Ammon's horn (tissue), 1 donor: Measurements from ENCODE around the gene KCNA4.
A peak's percentile ranks its signal among the peaks of the same experiment; 100 is the strongest.
"Not testable (repeated sequence)": the region's sequence is repeated elsewhere in the genome, so short reads cannot be mapped to it uniquely, and the experiment has no call there.

ENCODE experiments used
- DNase-seq: peaks from one replicate; pipeline ENCODE4 v3.0.0-alpha.2; 2016; ENCODE audit warnings: low spot score

KCNA4 gene

DNA sequence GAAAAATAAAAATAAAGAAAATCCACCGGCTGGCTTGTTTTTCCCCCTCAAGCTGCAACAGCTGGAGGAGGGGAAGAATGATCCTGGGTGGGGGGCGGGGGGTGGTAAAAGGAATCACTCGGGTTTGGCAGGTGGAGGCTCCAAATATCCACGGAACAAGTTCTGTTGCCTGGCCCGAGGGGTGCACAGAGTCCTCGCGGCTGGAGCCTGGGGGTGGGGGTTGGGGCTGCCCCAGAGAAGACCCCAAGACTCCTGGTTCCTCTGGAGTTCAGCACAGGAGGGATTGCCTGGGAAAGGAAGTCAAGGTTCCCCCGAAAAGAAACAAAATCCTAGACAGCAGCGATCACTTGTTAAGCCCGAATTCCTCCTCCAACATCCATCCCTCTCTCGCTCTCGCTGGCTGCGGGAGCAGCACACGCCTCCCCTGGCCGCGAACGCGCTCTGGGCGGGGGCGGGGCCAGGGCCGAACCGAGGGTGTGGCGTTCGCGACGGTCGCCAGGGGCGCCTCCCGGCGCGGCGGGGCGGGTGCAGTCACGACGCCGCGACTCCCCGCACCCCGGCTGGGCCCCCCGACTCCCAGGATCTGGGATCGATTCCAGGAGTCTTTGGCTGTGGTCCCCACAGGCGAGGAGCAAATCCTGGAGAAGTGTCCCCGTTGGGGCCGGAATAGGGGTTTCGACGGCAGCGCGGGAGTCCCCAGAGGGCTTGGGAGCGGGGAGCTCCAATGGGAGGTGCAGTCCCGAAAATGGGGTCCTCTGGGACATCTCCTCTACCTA, at the start of gene KCNA4:
KCNA4 (minus strand) TSS at position 443 of the 776 bp plus-strand sequence. CDS start 4,352 bp downstream, outside the sequence.
- peak; percentile 43 for DNase-seq

DNA sequence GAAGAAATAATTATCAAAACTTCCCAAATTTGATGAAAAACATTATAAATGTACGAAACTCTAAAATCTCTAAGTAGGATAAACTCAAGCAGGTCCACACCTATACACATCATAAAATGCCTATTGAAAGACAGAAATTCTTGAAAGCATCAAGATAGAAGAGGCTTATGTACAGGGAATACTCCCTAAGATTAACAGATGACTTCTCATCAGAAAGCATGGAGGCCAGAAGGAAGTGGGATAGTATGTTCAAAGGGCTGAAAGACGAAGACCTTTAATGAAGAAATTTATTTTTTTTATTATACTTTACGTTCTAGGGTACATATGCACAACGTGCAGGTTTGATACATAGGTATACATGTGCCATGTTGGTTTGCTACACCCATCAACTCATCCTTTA, 45.3 kb upstream of the KCNA4 start:
- no peak for DNase-seq

DNA sequence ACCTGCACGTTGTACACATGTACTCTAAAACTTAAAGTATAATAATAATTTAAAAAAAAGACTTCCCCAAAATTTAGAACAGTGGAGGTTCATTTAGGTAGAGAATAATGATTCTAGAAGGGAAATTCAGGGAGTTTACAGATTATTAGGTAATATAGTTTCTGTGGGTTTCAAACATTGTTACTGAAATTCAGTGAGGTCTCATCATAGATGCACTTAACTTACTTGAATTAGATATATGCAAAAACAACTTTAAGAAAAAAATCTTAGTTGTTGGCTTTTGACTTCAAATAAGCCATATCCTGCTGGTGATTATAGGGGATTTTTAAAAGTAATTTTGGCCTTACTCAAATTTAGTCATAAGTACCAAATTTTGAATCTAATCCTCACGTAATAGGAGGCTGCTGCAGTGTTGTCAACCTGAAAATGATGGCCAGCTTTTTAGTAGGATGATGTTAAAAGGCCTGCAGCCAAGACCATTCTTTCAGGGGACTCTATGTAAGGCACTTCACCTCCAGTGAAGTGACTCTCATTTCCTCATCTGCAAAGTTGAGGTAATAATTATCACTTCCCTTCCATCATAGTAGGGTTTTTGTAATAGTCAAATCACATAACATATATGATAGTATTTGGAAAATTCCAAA, 42.5 kb upstream of the KCNA4 start:
- DNase-seq, result no peak

DNA sequence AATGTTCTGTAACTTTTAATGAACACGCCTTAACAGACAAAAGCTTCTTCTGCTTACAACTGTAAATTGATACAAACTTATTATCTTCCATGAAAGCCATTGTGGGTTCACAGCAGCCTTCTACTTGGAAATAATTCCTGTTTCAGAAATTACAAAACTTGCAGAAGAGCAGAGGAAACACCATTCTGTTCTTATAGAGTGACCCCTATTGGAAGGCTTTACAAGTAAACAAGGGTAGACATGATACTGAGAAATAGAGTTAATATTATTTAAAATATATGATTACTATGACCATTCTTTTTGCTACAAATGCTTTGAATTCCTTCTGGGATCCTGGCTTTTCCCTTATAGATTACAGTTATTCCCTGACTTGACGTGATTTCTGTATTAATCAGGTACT, 32.4 kb upstream of the KCNA4 start:
- no peak for DNase-seq

DNA sequence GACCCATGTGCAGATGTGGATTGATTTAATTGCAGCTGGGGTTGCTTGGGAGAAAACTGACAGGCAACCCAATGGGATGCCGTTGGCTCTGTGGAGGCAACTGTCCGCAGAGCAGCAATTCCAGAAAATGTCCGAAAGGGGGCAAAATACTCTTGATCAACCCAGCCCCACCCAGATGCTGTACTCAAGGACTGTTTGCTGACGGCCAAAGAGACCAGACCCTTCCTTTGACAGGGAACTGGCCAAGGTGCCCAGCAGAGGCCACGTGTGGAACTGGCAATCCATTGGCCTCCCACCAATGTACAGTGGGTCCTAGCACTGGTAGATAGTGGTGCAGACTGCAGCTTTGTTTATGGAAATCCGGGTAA, 29.7 kb upstream of the KCNA4 start:
- no peak for DNase-seq

DNA sequence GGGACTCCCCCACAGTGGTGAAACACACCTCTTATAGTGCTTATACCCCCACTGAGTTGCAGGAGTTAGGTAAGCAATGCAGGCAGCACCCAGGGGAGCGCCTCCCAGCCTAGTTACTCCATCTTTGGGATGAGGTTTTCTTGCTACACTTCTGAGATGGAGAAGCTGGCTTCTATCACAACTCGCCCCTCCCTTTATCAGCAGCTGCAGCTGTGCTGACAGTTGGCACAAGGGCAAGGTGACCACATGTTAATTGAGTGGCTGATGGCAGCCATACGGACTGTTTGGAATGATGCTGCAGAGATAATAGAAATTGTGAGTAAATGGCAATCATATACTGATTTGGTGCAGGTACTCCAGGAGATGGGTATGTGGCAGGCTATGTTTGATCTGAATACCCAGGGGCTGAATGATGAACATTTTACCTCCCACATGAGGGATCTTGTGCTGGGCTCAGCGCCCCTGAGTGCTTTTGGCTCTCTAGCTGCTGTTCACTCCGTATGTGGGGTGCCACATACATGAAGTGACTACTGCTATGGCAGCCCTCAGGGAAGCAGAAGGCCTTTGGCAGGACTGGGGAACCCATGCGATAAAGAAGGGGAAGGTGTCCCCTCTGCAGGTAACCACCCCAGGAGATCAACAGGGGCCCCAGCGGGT, 29.2 kb upstream of the KCNA4 start:
- DNase-seq, result no peak

DNA sequence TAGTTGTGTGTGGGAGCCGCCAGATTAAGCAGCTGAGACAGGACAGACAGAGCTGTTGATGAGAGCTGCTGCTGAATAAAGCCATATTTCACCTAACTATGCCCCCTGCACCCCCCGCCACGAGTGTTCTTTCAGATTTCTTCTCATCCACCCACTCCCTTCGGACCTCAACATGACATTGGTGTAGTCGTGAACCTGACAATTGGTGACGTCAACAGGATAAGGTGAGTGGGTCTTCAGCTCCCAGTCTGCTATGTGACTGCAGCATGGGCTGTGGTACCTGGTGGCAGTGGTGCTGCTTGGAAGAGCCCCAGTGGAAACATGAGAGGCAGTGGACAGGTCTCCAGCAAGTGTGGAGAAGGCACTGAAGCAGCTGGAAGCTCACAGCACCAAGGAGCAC, 28.3 kb upstream of the KCNA4 start:
- no peak for DNase-seq

- no peak for DNase-seq
Observed at GRCh38 chr11:30041171-30041570, 24.3 kb upstream of the KCNA4 start.

DNA sequence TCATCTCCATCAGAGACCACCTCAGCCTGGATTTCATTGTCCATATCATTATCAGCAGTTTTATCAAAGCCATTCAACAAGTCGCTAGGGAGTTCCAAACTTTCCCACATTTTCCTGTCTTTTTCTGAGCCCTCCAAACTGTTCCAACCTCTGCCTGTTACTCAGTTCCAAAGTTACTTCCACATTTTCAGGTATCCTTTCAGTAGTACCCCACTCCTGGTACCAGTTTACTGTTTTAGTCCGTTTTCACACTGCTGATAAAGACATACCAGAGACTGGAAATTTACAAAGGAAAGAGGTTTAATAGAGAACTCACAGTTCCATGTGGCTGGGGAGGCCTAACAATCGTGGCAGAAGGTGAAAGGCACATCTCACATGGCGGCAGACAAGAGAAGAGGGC, 17.9 kb upstream of the KCNA4 start:
- DNase-seq, result not testable (repeated sequence)

GRCh38 chr11:30034166-30034565, 17.3 kb upstream of the KCNA4 start:
- not testable (repeated sequence) for DNase-seq

GRCh38 chr11:30025396-30026139, 8.7 kb upstream of the KCNA4 start:
- DNase-seq, result no peak

DNA sequence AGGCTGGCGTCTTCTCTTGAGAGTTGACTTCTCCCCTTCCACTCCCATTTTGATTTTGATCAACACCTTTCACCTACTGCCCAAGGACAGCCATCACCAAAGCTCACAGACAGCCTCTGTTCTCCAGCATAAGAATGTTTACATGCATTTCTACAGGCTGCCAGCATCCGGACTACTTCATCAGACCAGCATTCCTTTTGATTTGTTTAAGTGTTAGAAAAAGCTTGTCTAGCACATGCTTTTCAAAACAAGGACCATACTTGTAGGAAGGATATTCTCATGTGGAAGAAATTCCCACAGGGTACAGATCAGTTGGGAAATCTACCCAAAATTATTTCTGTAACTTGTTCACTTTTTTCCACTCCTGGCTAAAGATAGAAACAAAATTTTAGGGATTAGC, 6.2 kb upstream of the KCNA4 start:
- DNase-seq, result no peak

- no peak for DNase-seq
Observed at GRCh38 chr11:30019481-30019880, 2.7 kb upstream of the KCNA4 start.

DNA sequence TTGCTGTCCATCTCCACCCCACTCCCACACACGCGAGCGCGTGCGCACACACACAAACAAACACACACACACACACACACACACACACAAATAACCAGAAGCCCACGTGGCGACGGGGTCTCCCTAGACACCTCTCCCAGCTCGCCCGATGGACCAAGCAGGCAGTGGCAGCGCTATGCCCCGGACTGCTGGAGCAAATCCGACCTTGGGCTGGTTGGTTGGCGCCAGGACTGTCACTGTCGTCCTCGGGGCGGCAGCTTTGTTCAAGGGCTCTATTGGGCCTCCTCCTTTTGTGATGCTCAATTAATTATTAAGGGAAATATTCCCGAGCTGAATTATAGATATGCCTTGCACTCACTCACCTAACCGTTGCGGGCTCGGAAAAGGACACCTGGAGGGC, 1.7 kb upstream of the KCNA4 start:
- DNase-seq, result no peak

DNA sequence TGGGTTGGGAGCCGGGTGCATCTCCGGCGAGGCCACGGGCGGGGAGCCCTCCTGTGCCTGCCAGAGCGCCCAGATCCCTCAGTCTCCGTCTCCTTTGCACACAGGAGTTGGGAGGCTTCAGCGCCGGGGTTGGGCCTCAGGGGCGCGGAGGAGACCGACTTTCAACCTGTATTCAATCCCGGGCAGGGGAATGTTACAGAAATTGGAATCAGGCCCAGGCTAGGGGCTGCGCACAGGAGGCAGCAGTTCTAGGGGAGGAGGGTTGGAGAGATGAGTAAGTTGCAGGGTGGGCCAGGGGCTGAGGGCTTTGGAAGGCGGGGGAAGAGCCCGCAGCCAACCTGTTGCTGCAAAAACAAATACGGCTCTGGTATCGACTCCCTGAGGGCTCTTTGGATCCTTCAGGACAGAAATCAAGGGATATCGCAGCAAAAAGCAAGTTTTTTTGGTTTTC, 640 bp upstream of the KCNA4 start:
- DNase-seq, result no peak

DNA sequence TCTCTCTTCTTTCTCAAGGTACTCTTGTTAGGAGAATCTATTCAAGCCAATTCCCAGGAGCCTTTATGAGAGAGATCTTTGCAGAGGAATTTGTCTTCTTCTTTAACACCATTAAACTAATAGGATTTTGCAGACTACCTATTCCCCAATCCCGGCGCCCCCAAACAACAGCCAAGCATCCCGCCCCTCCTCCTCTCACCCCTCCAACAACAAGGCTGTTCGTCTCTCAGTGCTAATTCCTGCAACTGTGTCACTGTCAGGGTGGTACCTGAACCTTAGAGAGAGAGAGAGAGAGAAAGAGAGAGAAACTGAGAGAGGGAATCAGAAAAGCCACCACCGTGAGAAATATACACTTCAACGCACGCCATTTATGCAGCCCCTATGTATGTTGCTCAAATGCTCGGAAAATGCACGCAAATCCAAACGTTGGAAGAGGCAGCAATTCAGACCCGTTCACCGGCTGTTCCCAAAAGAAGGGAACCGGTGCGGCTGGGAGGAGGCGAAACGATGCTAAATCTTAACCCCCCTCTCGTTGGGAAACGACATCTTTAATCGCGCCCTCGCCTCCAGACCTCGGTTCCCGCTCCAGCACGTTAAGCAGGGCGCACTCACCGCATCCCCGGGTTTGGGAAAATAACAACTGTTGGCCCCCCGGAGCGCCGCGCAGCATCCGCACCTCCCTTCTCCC, 961 bp downstream of the KCNA4 start:
- no peak for DNase-seq

GRCh38 chr11:30012346-30012745, 4.5 kb downstream of the KCNA4 start:
- DNase-seq, result no peak

GRCh38 chr11:30009060-30009459, 7.8 kb downstream of the KCNA4 start:
- no peak for DNase-seq

DNA sequence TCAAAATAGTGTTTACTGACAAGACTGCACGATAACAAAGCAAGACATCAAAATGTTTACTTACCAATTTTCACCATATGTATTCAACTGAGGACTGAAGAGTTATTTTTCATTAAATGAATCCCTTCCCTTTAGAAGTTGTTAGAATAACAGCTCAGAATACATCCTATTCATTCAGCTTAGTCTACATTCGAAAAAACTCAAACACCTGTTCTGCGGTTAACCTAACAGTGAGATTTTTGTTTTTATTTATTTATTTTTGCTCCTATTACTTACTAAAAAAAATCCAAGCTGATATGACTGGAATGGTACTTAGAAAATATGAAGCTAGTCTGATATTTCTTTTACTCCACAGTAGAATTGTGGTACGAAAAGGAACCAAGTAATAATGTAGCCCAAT, 10.0 kb downstream of the KCNA4 start:
- no peak for DNase-seq

- DNase-seq, result no peak
Observed at GRCh38 chr11:30002157-30002785, 14.6 kb downstream of the KCNA4 start.

GRCh38 chr11:30000986-30001750, 15.7 kb downstream of the KCNA4 start:
- no peak for DNase-seq
